HFFc6 (cell line): ENCODE measurements around the gene PRKCE. TPM values are rescaled to one million over a fixed set of nuclear protein-coding genes. Genes with fewer than 3 reads are reported as not detected.
A peak's percentile ranks its signal among the peaks of the same experiment; 100 is the strongest.

Source experiments
- DNase-seq: peaks from one replicate; pipeline ENCODE4 v3.0.0-alpha.2; 2018
- H3K27ac Mint-ChIP-seq: 2 replicates; pipeline ENCODE4 v1.8.0; 2020; ENCODE audit warnings: mild to moderate bottlenecking, mixed read lengths
- H3K27me3 Mint-ChIP-seq: 2 replicates; pipeline ENCODE4 v1.8.0; 2021; ENCODE audit warnings: mild to moderate bottlenecking, moderate library complexity, mixed read lengths; ENCODE audit not compliant: insufficient read depth
- H3K36me3 Mint-ChIP-seq: 2 replicates; pipeline ENCODE4 v1.8.0; 2021; ENCODE audit warnings: low read depth, mixed read lengths
- H3K4me1 Mint-ChIP-seq: 2 replicates; pipeline ENCODE4 v1.8.0; 2020; ENCODE audit warnings: low read depth, mixed read lengths
- H3K4me3 Mint-ChIP-seq: 2 replicates; pipeline ENCODE4 v1.8.0; 2020; ENCODE audit warnings: mild to moderate bottlenecking, moderate library complexity, mixed read lengths
- H3K9me3 Mint-ChIP-seq: 2 replicates; pipeline ENCODE4 v1.8.0; 2020; ENCODE audit warnings: mild to moderate bottlenecking, mixed read lengths
- CTCF ChIP-seq: fragments of 200-600 bp; sonication (generic); IDR thresholded peaks from 2 replicates; pipeline ENCODE4 v1.5.0; 2021; ENCODE audit warnings: antibody characterized with exemption, mild to moderate bottlenecking
- total RNA-seq, 6 experiments: library from RNA; stranded (reverse); fragmentation: NEBNext Ultra II Directional; extraction: Animal tissue kit (Norgen Biotek cat#: 25700); gene quantifications; 2 replicates in 1 of 6; 3 replicates in 5 of 6; pipeline ENCODE4 v1.2.3, GENCODE V29; 2021

PRKCE gene
- total RNA-seq, 6 experiments from 2014 or later: 10.8 to 13.7 (median 12.0) TPM

GRCh38 chr2:45769854-45770576, 118.5 kb downstream of the PRKCE start:
- H3K27me3 Mint-ChIP-seq: no peaks in the 10 kb centered on the region
- no peak overlapping the region for H3K4me3 Mint-ChIP-seq
- peaks cover 21% of the 10 kb centered on the region for H3K4me1 Mint-ChIP-seq

GRCh38 chr2:45770811-45771210, 119.3 kb downstream of the PRKCE start:
- Mint-ChIP-seq H3K27me3 (no peaks in the 10 kb centered on the region), H3K36me3 (no peaks in the 10 kb centered on the region), H3K27ac (peak overlapping the region; percentile 71), H3K4me1 (peaks cover 18% of the 10 kb centered on the region), H3K4me3 (peak overlapping the region; percentile 77; the same call in 1 of the 2 replicates), H3K9me3 (no peaks in the 10 kb centered on the region)
- no peak for TF ChIP-seq CTCF
- DNase-seq: no peak

More at GRCh38 chr2:45769854-45770576, 118.5 kb downstream of the PRKCE start:
- no peak for DNase-seq
- TF ChIP-seq CTCF: no peak
- Mint-ChIP-seq H3K36me3 (no peaks in the 10 kb centered on the region), H3K9me3 (no peaks in the 10 kb centered on the region), H3K27ac (no peak overlapping the region)

- peak overlapping the region; percentile 77; the same call in 1 of the 2 replicates for H3K4me3 Mint-ChIP-seq
- no peaks in the 10 kb centered on the region for H3K36me3 Mint-ChIP-seq
- peak overlapping the region; percentile 71 for H3K27ac Mint-ChIP-seq
Observed at GRCh38 chr2:45771261-45771660, 119.8 kb downstream of the PRKCE start.

GRCh38 chr2:45772038-45772437, 120.6 kb downstream of the PRKCE start:
- H3K27ac Mint-ChIP-seq: no peak overlapping the region
- peaks cover 30% of the 10 kb centered on the region for H3K4me1 Mint-ChIP-seq
- DNase-seq: no peak
- no peaks in the 10 kb centered on the region for H3K36me3 Mint-ChIP-seq
- no peaks in the 10 kb centered on the region for H3K9me3 Mint-ChIP-seq
- no peaks in the 10 kb centered on the region for H3K27me3 Mint-ChIP-seq
- no peak overlapping the region for H3K4me3 Mint-ChIP-seq
- TF ChIP-seq CTCF: no peak

More at GRCh38 chr2:45771261-45771660, 119.8 kb downstream of the PRKCE start:
- no peaks in the 10 kb centered on the region for H3K9me3 Mint-ChIP-seq
- no peaks in the 10 kb centered on the region for H3K27me3 Mint-ChIP-seq
- peaks cover 22% of the 10 kb centered on the region for H3K4me1 Mint-ChIP-seq
- DNase-seq: no peak
- TF ChIP-seq CTCF: no peak

- Mint-ChIP-seq H3K36me3 (no peaks in the 10 kb centered on the region), H3K4me1 (peaks cover 40% of the 10 kb centered on the region), H3K27me3 (no peaks in the 10 kb centered on the region), H3K9me3 (no peaks in the 10 kb centered on the region), H3K4me3 (no peak overlapping the region), H3K27ac (no peak overlapping the region)
- DNase-seq: no peak
- TF ChIP-seq CTCF: no peak
Observed at GRCh38 chr2:45773909-45774308, 122.4 kb downstream of the PRKCE start.
